HG03565 (cell line): Measurements from ENCODE around the gene PBLD.

Experiments used
- ATAC-seq: cut with Tn5 transposase; IDR thresholded peaks from one replicate; pipeline ENCODE4 v1.9.1; 2021; ENCODE audit warnings: mild to moderate bottlenecking, moderate library complexity; ENCODE audit not compliant: unreplicated experiment

The PBLD gene

GRCh38 chr10:68238371-68238770 is 94.4 kb downstream of the PBLD start:
- no peak for ATAC-seq

- no peak for ATAC-seq
Observed at GRCh38 chr10:68237173-68237572, 95.6 kb downstream of the PBLD start.

- no peak for ATAC-seq
Observed at GRCh38 chr10:68235581-68235980, 97.1 kb downstream of the PBLD start.

GRCh38 chr10:68235111-68235510 is 97.6 kb downstream of the PBLD start:
- ATAC-seq, result no peak

GRCh38 chr10:68233046-68233445 is 99.7 kb downstream of the PBLD start:
- no peak for ATAC-seq
